CD1c-positive myeloid dendritic cell (primary cell): ENCODE measurements around the gene CFAP54.
"Not testable (repeated sequence)": the region's sequence is repeated elsewhere in the genome, so short reads cannot be mapped to it uniquely, and the experiment has no call there.

Source experiments
- DNase-seq: peaks from one replicate; pipeline ENCODE4 v3.0.0-alpha.2; 2016; ENCODE audit errors: extremely low spot score

CFAP54 gene

DNA sequence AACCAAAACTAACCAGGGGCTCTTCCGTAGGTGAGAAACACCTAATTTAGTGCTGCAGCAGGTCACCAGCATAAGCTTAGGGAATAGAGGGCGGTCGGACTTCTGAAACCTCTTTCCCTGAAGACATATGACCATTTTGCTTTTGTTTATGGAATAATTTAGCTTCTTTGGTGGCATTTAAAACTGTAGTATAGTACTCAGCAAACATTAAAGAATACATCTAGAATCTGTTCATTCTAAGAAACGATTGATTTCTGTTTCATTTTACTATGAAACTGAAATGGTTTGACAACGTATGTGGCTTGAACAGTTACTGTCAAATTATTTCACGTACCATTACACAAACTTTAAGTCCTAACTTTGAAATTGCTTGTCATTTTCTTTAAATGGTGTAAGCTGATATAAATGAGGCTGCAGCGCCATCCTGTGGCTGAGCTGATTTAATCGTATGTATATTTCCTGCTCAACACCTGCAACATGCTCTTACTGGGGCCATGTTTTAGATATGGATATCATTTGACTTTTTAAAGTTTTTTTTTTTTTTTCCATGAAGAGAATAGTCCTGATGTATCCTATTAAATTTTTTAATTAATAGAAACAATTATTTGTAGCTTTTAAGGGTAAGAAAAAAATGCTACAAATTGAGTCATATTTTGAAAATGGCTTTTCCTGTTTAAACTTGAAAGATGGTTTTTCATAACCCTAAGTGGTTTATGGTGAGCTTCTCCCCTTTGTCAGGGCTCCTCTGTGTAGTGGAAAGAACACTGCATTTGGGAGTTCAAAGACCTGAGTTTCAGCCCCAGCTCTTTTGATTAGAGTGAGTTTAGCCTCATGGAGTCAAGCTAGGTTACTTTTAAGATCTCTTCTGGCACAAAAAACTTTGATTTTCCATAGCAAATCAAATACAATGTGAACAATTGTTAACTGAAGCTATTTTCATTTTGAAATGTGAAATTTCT, 27.4 kb downstream of the CFAP54 start:
- DNase-seq, result peak; percentile 88

DNA sequence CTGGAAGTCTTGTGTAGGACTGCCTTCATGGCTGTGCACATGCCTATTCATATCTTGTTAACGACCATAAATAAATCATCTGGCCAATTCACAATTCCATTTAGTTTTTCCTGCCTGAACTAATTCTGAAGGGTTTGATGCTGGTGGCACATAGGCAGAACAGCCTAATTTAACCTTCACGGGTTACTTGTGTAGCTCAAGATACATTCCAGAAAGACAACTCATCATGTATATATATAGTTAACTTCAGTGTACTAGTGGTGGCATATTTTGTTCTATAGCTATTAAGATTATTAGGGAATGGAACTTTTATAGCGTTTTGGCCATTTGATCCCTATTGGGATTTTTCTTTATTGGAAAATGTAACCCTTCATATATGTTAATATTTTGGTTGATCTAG, 31.4 kb downstream of the CFAP54 start:
- no peak for DNase-seq

DNA sequence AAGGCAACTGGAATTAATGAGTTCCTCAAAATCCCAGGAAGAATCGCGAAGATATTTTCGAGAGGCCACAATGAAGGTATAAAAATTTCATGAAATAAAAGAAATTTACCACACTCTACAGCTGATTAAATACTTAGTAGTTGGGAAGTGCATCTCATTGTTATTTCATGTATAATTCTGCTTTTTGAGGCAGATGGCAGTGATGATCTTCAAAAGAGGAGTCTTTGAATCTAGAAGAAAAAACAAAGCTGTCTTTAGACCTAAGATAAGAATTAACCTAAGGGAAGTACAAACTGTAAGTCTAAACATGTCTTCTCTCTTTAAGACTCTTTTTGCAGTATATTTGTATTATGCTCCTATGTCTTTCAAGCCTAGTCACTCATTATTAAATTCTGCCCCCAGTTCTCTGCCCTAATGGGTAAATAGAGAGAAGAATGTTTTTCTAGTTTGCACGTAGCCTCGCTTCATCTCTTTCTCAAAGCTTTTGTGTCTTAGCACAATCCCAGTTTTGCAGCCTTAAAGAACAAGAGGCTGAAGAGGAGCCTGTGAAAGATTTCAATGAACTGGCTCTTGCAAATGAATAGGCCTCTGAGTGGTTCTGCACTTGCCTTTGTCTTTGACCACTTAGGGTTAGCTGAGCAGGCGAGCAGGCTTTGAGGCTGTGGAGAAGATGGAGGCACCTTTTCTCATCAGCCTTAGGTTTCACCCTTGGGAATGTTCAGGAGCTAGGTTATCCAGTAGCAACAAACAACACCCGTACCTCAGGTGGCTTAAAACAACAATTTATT, 32.7 kb downstream of the CFAP54 start:
- DNase-seq, result no peak

DNA sequence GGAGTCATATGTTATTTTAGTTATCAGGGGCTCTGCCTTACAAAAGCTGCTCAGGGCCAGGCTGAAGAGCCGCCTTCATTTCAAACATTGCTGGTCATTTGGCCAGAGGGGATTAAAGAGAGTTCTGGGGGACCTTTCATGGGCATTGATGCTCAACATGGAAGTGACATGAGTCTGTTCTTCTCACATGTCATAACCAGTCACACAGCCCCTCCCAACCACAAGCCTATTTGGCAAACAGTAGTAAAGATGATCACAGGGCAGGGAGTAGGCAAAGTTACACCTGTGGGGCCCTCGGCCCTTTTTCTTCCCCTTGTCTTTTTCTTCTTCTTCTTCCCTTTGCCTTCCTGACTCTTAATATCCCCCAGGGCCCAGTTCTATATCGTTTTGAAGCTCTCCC, 33.3 kb downstream of the CFAP54 start:
- no peak for DNase-seq

DNA sequence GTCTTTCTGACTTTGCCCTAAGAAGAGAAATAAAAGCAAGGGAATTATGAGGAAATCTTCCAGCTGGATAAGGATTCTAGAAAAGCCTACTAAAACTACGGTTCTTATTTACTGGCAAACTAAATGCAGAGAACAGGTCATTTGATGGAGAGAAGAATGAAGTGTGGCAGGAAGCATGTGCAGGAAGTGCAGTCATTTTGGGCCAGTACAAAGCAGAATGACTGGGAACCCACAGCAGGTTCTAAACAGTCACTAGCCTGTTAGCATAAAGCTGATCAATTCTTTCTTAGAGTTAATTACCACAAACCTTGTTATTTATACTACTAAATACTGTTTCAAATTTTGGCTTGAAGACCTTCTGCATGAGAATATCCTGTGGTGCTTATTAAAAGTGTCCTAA, 36.7 kb downstream of the CFAP54 start:
- DNase-seq, result no peak

DNA sequence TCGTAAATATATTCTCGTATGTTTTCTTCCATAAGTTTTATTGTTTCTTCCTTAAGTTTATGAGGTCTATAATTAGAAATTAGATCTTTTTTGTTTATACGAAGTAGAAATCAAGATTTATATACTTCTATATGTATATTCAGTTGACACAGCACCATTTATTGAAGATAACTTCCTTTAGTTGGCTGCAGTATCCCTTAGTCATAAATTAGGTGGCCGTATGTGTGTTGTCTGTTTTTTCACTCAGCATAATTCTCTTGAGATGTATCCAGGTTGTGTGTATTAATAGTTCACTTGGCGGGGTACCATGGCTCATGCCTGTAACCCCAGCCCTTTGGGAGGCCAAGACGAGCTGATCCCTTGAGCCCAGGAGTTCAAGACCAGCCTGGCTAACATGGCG, 40.5 kb downstream of the CFAP54 start:
- no peak for DNase-seq

DNA sequence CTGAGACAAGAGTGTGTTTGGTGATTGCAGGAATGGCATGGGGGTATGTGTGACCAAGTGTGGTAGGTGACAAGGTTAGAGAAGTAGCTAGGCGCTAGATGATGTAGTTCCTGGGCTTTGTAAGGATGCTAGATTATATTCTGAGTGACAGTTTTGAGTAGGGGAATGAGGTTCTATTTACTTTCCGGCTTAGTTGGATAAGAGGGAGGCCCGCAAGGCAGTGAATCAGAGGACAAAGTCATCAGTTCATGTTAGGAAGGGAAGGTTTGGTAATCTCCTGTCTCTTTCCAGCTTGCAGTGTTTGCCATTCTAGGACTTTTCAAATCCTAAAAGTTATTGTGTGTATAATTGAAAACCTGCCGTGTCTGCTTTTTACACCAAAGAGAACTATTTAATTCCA, 45.0 kb downstream of the CFAP54 start:
- DNase-seq, result no peak

DNA sequence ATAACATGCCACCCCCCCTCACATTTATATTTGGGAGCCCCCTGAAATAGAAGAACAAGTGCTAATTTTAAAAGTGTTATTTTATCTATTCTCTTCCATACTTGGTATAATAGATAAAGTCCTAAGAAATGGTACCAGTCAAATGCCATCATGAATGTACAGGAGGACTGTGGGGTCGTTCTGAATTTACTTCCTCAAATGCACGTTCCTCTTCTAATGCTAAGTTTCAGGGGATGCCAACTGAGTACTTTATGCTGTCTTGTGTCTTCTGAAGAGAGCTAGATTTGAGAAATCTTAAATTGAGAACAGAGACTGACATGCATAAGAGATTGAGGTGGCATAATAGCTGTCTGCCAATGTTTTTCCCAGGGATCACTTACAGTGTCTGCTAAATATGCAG, 59.0 kb downstream of the CFAP54 start:
- DNase-seq, result no peak

DNA sequence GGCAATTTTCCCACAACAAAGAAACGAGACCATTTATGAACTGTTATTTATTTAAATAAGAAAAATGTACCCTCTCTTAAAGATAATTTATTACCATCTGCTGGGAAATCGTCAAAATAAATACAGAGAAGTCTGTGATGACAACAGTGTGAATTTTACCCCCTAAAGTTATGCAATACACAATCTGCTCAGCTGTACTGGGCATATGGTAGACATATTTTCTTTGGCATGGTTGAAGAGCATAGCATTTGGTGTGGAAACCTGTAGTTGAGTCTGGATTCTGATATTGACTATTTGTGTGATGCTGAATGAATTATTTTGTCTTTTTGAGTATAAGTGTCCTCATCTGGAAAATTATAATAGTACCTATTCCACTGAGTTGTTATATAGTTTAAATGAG, 60.0 kb downstream of the CFAP54 start:
- no peak for DNase-seq

DNA sequence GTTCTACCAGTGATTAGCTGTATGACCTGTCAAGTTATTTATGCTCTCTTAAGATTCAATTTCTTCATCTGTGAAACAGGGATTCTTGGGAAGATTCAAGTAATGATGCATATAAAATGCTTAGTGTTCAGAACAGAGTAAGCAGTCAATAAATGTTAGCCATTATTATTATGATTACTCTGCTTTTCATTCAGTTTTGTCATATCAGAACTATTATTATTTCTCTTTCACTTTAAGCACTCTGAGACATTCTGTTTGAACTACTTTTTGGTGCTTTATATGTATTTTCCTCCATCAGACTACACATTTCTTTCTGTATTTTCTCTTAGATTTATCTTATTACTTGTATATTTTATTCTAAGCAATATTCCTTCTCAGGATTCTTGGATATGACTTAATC, 81.2 kb downstream of the CFAP54 start:
- DNase-seq, result no peak

DNA sequence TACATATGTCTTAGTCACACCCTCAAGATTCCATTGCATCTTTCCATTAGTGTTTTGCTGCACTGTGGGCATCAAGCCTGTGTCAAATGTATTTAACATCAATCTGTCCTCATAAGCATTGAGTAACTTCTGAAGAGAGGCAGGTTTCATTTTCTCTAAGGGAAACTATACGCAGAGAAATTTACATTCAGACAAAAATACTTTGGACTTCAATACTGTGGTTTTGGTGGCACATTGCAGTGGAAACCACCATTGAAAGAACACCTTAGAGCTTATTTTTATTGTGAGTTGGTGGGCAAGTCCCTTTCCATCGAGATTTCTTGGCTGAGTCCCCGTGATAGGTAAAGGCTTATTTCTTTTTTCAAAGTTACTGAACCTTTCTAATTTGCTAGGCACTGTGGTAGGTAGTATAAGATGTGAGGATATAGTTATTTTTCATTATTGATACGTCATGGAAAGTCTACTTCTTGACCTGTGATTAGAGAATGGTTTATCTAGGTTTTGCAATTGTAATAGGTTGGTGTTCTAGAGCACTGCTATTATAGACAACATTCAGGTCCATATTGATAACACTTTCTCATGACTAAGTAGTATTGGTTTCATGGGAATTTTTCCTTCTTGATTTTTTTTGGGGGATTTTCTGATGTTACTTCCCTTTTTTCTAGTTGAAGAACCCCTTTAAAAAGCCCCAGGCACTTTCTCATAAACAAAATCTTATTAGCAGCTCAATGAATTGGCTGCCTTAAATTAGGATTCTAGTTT, 81.9 kb downstream of the CFAP54 start:
- DNase-seq, result no peak

DNA sequence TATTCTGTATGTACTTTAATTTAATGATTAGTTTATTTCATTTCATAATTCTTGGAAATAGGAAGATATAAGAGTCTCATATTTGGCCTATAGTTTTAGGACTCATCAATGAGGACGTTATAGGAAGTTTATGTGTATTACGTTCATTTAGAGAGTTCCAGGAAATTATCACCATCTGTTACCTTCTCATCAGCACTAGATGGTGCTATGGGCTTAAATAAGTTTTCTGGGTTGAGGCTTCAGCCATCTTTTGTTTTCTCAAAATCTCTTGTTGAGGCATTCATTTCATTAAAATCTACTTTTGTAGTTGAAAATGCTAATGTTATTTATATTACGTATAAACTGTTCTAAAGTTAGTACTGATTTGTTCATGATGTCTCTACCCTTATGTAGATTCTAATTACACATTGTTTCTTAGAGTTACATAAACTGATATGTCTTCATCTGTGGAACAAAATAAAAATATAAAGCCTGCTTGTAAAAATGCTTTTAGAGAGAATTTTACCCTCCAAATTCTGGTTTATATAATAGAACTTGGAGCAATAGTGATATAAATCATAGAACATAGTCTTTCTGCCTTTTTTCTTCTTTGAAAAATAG, 89.2 kb downstream of the CFAP54 start:
- peak; percentile 53 for DNase-seq

DNA sequence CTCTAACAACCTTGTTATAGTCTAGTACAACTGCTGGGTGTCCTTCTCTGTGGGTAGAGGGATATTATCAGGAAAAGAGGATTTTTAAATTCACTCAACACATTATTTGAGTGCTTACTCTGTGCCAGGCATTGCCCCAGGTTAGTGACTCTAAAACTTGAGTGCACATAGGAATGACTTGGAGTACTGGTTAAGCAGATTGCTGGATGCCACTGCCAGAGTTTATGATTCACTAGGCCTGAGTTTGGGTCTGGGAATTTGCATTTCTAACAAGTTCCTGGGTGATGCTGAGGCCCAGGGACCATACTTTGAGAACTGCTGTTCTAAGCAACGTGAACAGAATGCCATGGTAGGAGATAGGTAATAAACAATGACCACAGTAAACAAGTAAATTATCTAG, 96.6 kb downstream of the CFAP54 start:
- DNase-seq, result no peak

DNA sequence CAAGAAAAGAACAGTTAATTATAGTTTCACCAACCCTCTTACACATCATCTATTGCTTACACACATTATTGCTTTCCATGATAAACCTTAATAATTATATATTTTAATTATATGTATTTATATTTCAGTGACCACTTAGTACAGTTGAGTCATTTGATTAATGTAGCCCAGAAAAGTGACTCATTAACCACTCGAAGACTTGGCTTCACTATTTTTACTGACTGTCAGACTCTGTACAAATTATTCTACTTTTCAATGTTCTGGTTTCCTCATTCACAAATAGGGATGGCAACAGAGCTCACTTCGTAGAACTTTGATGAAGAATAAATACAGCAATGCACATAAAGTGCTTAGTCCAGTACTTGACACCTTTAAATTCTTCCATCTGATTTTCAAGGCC, 98.3 kb downstream of the CFAP54 start:
- no peak for DNase-seq

DNA sequence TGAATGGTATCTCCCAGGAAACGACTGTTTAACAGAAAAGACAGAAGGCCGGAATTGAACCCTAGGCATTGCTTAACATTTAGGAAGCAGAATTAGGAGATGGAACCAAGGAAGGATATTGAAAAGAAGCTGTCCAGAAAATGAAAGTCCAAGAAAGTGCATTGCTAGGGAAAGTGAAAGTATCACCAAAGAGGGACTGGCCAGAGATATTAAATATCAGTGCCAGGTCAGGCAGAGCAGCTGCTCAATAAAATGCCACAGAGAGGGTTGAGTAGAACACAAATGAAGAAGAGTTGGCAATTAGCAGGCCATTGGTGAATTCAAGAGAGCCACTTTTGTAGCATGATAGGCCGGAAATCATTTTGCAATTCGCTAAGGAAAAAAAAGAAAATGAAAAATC, 101.6 kb downstream of the CFAP54 start:
- no peak for DNase-seq

DNA sequence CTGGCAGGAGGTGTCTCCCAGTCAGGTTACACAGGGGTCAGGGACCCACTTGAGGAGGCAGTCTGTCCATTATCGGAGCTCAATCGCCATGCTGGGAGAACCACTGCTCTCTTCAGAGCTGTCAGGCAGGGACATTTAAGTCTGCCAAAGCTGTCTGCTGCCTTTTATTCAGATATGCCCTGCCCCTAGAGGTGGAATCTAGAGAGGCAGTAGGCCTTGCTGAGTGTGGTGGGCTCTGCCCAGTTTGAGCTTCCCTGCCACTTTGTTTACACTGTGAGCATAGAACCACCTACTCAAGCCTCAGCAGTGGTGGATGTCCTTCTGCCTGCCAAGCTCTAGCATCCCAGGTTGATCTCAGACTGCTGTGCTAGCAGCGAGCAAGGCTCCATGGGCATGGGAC, 115.0 kb downstream of the CFAP54 start:
- DNase-seq, result not testable (repeated sequence)

DNA sequence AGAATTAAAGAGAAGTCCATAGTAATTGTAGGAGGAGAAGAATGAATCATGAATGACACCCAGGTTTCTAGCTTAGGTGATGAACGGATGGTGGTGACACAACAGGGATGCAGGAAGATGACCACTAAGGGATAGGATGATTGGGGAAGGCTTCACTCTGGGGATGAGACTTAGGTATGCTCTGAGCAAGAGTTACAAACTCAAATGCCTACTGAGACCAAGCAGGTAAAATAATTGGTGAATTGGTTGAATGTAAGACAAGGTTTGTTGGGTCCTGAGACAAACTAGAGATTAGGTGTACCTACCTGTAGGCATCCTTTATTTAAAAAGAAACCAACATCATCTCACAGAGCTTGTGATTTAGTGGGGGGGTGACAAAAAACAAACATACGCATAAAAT, 116.3 kb downstream of the CFAP54 start:
- no peak for DNase-seq

DNA sequence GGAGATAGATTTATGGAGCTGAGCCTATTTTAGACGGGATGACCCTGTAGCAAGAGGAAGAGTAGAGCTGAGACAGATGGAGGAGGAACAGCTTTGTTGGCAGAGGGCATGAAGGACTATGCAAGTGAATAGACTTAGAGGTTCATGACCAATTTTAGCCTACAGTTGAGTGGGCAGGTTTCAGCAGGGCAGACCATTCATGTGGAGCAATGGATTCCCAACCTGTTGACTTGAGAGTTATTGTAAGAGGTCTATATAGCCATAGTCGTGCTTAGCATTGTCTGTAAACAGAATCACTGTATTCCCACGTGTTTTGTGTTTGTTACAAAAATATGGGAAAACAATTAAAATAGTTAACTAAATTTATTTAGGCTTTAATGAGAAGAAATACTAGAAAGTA, 116.8 kb downstream of the CFAP54 start:
- DNase-seq, result no peak

DNA sequence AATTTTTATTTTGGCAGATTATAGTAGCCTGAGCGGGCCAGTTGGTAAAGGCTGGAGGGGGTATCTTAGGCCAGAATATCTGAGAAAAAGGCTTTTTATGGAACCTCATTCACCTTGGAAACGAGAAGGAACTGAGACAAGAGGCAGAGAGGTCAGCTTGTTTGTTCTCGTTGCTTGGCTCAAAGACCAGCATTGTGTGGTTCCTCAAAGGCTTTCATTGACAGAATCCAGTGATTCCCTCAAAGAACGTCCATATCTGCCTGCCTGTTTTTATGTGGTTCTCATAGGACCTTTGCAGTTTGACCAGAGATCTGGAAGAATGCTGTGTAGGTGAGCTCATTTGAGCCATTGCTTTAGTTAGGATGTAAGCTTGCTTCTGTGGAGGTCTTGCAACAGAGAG, 117.3 kb downstream of the CFAP54 start:
- no peak for DNase-seq

DNA sequence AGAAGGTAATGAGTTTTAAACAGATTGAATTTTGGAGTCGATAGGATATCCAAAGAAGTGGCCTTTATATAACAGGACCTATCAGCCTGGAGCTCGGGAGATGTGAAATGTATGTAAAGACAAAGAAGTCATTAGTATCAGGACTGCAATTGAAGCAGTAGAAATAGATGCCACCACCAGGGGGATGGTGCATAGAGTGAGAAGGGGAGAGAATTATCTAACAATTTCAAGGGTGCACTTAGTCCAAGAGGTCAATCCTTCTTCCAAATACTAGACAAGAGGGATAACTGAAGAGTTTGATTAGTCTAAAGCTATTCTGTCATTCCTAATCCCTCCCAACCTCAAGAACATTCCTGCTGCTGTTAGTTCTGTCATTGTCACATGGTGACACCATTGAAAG, 127.8 kb downstream of the CFAP54 start:
- no peak for DNase-seq

DNA sequence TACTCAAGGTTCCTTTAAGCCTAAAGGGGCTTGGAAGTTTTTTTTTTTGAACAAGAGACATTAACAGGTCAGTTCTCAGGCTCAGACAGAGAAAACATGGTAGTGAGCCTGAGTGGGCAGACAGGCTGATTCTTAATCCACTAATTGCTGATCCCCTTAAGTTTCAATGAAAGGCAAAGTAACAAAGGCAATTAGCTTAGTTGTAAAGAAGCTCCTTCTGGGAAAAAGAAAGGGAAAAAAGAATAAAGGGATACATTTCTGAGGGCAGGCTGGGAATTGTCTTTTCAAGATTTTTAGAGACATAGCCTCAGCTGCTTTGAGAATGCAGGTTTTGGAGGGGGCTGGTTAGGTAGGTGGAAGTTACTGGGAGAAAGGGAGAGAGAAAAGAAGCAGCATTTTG, 133.8 kb downstream of the CFAP54 start:
- no peak for DNase-seq

DNA sequence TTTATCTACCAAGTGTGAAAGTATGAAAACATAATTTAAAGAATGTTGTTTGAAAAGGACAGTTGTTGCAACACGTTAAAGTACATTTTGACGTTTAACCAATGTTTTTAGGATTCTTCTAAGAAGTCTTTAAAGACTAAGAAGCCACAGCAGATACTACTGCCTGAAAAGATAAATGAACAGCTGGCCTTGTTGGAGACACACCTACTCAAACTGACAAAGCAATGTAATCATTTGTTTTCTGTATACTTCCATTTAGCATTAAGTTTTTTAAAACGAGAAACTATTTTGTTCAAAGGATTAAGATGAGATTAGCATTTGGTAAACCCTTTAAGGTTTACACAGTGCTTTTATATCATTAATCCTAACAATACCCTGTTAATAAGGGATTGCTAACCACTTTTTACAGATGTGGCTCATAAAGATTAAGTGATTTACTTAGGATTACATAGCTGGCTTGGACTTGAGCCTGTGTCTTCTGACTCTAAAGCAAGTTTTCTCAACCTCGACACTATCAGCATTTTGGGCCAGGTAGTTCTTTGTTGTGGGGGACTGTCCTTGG, 134.4 kb downstream of the CFAP54 start:
- no peak for DNase-seq
